GM12891 (cell line): Measurements from ENCODE around the gene BHMT2.
A peak's percentile ranks its signal among the peaks of the same experiment; 100 is the strongest.

Experiments used
- DNase-seq: peaks from one replicate; pipeline ENCODE4 v3.0.0; 2011; ENCODE audit warnings: low spot score; ENCODE audit not compliant: insufficient read length
- FAIRE-seq: peaks from 2 replicates; lab custom pipeline; 2011; peaks lifted over from hg19 to GRCh38; lab: Jason Lieb, UNC
- PAX5 ChIP-seq: IDR thresholded peaks from 2 replicates; pipeline ENCODE4 v1.6.1; 2011; ENCODE audit warnings: low read length, moderate library complexity, mild to moderate bottlenecking; ENCODE audit not compliant: insufficient read depth, severe bottlenecking
- POLR2A ChIP-seq: IDR thresholded peaks from 2 replicates; pipeline ENCODE4 v1.6.1; 2011; ENCODE audit warnings: low read depth, low read length, control low read depth
- POLR2AphosphoS5 ChIP-seq: IDR thresholded peaks from 2 replicates; pipeline ENCODE4 v1.6.1; 2011; ENCODE audit warnings: low read depth, low read length, control low read depth
- POU2F2 ChIP-seq: IDR thresholded peaks from 2 replicates; pipeline ENCODE4 v1.6.1; 2011; ENCODE audit warnings: low read depth, mild to moderate bottlenecking, control low read depth, low read length, moderate library complexity
- SPI1 ChIP-seq: IDR thresholded peaks from 2 replicates; pipeline ENCODE4 v1.6.1; 2011; ENCODE audit warnings: low read depth, low read length, control low read depth
- TAF1 ChIP-seq: IDR thresholded peaks from 2 replicates; pipeline ENCODE4 v1.6.1; 2011; ENCODE audit warnings: low read depth, low read length, control low read depth

BHMT2 gene

DNA sequence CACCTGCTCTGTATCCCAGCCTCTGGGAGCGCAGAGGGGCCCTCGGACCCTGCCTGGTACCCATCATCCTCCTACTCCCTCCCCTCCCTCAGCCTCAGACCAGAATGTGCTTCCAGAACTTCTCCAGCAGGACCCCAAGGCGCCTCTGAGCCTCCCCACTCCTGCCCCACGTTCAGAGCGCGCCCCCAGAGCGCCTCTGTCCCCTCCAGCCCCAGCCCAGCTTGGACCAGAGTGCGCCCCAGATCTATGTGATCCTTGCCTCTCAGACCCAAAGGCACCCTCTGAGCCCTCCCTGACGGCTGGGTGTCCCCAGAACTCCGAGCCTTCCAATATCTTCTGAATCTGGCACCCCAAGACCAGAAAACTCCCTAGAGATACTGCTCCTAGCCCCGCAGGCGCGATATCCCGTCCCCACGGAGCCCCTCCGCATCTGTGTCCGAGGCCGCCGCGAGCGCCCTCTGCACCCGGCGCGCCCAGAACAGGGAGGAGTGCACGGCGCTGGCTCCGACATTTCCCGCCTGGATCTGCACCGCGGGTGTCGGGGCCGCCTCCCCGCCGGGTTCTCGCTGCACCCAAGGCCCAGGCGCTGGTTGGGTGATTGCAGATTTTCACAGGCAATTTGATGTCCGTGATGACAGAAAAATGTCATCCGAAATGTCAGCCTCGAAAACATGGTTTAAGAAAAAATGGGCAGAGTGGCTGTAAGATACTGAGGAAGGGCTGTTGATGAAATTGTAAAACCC, 42.6 kb downstream of the BHMT2 start:
- no peak for TF ChIP-seq POLR2AphosphoS5
- no peak for TF ChIP-seq SPI1
- TF ChIP-seq POU2F2: no peak
- no peak for TF ChIP-seq PAX5
- FAIRE-seq (no peak), DNase-seq (no peak)

DNA sequence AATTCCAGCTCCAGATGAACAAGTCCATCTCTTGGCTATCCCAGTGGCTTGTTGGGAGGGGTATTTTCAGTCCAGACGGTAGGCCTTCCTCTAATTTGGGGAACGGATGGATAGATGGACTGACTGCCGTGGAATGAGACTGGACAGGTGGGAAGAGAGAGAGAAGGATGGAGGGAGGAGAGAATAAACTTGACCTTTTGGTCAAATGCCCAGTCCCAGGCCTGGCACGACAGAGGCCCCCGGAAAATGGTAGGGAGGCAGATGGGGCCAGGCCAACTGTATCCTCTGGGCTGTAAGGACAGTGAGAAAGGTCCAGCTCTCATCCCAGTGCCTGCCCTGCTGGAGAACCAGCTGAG, 43.1 kb downstream of the BHMT2 start:
- FAIRE-seq (no peak), DNase-seq (no peak)
- no peak for TF ChIP-seq POLR2A
- TF ChIP-seq PAX5: no peak
- no peak for TF ChIP-seq TAF1
- no peak for TF ChIP-seq POLR2AphosphoS5
- no peak for TF ChIP-seq SPI1
- no peak for TF ChIP-seq POU2F2

DNA sequence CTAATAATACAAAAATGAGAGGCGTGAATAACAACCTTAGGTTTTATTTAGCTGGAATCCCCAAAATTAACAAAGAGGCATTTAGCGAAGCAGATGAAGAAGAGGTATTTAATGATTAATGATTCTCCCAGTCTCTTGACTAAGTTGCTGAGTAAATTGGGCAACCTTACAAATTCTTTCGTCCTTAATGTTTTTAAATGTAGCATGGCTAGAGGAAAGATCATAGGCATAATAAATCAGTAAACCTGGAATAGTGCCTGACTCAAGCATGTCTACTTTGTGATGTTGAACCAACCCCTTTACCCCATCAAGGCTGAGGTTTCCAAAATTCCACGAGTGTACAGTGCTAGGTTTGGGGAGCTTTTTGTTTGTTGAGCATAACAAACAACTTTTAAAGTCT, 49.9 kb downstream of the BHMT2 start:
- TF ChIP-seq PAX5: no peak
- TF ChIP-seq POLR2AphosphoS5: no peak
- FAIRE-seq (no peak), DNase-seq (no peak)

DNA sequence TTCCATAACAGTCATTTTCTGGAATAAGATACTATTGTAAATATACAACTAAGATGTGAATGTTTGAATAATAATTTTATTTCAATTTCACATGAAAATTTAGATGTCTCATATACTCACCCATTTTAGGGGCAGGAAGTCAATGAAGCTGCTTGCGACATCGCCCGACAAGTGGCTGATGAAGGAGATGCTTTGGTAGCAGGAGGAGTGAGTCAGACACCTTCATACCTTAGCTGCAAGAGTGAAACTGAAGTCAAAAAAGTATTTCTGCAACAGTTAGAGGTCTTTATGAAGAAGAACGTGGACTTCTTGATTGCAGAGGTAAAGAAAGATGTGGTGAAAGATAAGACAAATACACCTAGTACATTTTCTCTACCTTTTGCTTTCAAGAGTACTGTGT, 50.7 kb downstream of the BHMT2 start:
- FAIRE-seq: no peak
- TF ChIP-seq POLR2AphosphoS5 (no peak), TAF1 (no peak), POU2F2 (no peak), POLR2A (no peak), SPI1 (no peak)

DNA sequence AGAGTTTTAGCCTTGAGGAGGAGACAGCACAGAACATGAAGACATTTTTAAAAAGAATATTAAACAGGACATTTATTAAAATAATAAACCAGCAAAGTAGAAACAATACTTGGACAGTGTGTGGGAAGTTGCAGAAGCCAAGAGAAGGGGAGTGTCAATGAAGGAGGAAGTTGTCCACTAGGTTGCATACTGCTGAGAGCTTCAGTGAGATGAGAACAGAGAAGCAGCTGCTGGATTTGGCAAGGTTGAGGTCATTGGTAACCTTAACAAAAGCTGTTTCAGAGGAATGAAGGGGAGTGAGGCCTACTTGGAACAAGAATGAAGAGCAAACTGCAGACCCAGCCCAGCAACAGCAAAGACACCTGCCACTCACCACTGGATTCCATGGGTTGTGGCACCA, 53.4 kb downstream of the BHMT2 start:
- no peak for FAIRE-seq

More for the DNA sequence above, 50.7 kb downstream of the BHMT2 start:
- no peak for DNase-seq

DNA sequence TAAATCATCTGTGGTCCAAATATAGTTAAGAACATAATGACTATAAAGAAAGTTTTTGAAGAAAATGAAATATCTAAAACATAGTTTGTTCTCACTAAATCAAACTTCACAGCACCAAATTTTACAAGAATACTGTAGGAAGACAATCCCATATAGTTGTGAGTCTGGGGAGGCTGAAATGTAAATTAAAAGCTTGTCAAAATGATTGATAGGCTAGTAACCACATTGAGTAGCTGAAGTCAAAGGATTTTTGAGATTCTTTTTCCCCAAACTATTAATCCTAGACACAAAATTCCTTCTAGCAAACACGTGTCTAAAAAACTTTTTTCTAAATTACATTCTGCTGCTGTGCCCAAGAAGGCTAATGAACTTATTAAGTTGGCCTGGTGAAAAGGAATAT, 55.0 kb downstream of the BHMT2 start:
- DNase-seq (no peak), FAIRE-seq (no peak)
- no peak for TF ChIP-seq POLR2AphosphoS5
- no peak for TF ChIP-seq POLR2A
- TF ChIP-seq SPI1: no peak
- TF ChIP-seq PAX5: no peak
- TF ChIP-seq POU2F2: no peak
- no peak for TF ChIP-seq TAF1

More for the DNA sequence above, 53.4 kb downstream of the BHMT2 start:
- TF ChIP-seq POLR2A (no peak), TAF1 (no peak), POU2F2 (no peak), PAX5 (no peak), SPI1 (no peak), POLR2AphosphoS5 (no peak)
- DNase-seq: no peak

DNA sequence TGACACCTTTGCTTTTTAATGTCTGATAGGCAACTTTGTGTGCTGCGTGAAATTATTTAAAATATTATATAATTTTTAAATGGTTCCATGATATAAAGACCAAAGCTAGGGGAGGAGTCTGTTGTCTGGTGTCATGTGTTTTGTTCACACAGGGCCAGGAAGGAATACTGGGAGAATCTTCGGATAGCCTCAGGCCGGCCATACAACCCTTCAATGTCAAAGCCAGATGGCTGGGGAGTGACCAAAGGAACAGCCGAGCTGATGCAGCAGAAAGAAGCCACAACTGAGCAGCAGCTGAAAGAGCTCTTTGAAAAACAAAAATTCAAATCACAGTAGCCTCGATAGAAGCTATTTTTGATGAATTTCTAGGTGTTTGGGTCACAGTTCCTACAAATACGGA, 61.2 kb downstream of the BHMT2 start:
- no peak for DNase-seq
- TF ChIP-seq POLR2AphosphoS5: no peak
- TF ChIP-seq POLR2A: no peak
- no peak for TF ChIP-seq POU2F2
- no peak for TF ChIP-seq TAF1
- no peak for TF ChIP-seq PAX5
- no peak for FAIRE-seq

DNA sequence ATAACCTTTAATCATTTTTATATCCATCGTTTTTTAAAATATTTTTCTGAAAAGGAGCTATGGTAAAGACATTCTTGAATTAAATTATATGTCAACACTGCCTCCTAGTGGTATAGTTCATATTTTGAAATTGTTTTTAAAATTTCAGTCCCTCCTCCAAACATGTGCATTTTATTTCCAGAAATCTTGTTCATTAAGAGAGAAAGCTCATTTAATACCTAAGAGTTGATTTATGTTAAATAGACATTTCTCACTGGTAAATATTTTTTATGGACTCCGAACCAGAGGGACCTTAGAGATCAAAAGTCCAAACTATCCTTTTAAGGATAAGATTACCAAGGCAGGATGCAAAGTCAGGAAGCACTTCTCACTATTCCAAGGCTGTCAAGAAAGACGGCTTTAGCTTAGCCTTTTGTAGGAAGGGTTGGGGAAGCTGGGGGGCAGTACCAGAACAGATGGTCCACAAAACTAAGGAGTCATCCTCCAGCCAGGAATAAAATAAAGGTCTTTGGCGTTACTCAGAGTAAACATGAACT, 63.6 kb downstream of the BHMT2 start:
- no peak for TF ChIP-seq POU2F2
- TF ChIP-seq POLR2A: no peak
- TF ChIP-seq TAF1: no peak
- TF ChIP-seq PAX5: no peak
- TF ChIP-seq POLR2AphosphoS5: no peak
- TF ChIP-seq SPI1: no peak
- no peak for DNase-seq
- no peak for FAIRE-seq

DNA sequence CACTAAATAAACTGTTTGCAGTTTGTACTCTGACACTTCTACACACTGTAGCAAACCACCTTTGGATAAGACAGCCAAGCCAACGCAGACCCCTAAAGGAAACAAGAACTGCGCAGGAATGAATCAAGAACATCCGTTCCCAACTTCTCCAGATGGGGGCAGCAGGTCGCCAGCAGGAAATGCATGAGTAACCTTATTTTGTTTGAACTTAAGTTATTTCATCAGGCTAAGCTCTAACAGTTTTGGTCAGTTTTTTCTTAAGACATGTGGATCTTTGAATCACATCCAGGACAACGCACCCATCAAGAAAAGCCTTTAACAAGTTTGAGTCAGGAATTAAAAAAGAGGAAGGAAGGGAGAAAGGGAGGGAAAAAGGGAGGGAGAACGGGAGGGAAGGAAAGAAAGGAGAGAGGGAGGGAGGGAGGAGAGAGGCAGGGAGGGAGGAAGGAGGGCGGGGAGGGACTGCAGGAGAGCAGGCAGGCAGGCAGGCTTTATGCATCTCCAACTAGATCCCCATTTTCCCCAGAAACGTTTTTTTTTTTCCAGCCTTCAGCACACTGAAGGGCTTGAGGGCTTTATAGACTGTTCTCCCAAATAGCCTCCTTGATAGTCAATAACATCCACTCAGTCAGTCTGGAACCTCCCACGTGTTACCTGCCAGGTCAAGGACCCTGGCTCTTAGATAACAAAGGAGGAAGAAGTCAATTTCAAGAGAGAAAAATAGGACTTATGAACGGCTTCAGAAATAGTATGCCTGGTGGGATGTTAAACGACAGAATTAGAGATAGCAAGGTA, 64.3 kb downstream of the BHMT2 start:
- no peak for DNase-seq
- TF ChIP-seq PAX5 (peak; percentile 80), TAF1 (no peak)
- FAIRE-seq: peak; percentile 92

DNA sequence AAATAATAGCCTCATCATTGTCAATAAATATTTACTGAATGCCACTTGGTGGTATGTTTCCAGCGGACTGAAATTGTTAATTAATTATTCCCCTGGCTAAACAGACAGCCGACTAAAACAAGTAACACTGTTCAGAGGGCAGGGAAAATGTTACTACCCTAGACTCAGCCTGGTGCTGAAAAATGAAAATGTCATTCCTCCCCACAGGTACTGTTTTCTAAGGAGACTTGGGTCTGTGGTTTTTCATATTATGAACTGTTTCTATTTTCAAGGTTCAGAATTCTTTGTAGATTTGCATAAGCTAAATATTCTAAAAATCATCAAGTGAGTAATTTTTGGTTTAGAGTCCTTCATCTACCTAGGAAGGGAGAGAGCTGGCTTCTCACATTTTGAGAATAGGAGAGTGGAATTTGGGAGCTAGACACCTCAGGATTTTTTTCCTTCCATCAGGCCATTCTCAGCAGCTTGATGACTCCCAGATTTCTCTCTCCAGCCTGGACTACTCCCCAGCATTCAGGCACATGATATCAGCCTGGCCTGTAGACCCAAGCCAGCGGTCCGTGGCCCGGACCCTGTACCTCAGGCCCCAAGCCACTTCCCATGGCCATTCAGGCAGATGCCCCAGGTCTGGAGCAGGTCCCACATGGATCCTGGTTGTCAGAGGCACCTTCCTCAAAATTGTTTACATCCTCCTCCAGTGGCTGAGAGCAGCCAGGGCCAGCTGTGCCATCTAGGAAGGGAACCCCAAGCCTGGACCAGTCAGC, 66.4 kb downstream of the BHMT2 start:
- TF ChIP-seq TAF1 (no peak), SPI1 (no peak)
- FAIRE-seq: no peak
- DNase-seq: no peak
